ENCODE results near the gene BORCS5.

GRCh38 chr12:12498210-12498609, 141.3 kb downstream of the BORCS5 start:
- TF ChIP-seq POLR2A (IDR thresholded peaks at IDR 0.05) = no peak
- no peak for TF ChIP-seq CTCF (IDR thresholded peaks at IDR 0.05)

All from testis (tissue), 2 donors.